Activated naive CD4-positive, alpha-beta T cell treated with anti-CD3 and anti-CD28 coated beads, Interleukin-2, amount 50 U/mL, for 24 hours (primary cell): ENCODE data around the gene SERPINA12.

ENCODE experiments used
- H3K27ac Mint-ChIP-seq: one replicate; pipeline ENCODE4 v1.8.0; 2021; ENCODE audit warnings: mild to moderate bottlenecking, mixed read lengths
- H3K27me3 Mint-ChIP-seq: one replicate; pipeline ENCODE4 v1.8.0; 2021; ENCODE audit warnings: mixed read lengths
- H3K36me3 Mint-ChIP-seq: one replicate; pipeline ENCODE4 v1.8.0; 2021; ENCODE audit warnings: mixed read lengths
- H3K4me1 Mint-ChIP-seq: one replicate; pipeline ENCODE4 v1.8.0; 2021; ENCODE audit warnings: mixed read lengths
- H3K4me3 Mint-ChIP-seq: one replicate; pipeline ENCODE4 v1.8.0; 2021; ENCODE audit warnings: mild to moderate bottlenecking, mixed read lengths
- H3K9me3 Mint-ChIP-seq: one replicate; pipeline ENCODE4 v1.8.0; 2021; ENCODE audit warnings: mixed read lengths

The SERPINA12 gene

DNA sequence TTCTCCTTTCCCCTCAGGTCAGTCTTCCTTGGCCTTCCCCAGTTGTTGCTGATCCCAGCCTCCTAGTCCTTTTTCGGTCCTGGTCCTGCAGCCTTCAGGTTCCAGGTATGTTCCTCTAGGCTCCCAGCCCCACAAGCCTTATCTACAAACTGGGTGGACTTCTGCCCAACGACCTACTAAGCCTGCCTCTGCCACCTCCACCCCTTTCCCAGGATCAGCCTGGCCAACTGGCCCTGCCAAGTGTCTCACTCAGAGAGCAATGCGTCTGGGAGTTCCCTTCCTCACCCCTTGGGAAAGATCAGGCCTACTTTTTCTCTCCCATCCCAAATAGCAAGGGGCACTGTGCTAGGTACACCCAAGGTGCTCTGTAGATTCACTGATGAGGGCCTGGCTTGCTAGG is at the start of gene SERPINA12:
TSS of gene SERPINA12 (minus strand) at position 114 of the 400 bp plus-strand sequence. CDS start 11,072 bp downstream, outside the sequence.
- H3K9me3 Mint-ChIP-seq, result no peaks in the 10 kb centered on the region
- no peaks in the 10 kb centered on the region for H3K4me1 Mint-ChIP-seq
- no peak within 1 kb of the TSS for H3K4me3 Mint-ChIP-seq
- no peaks in the 10 kb centered on the region for H3K36me3 Mint-ChIP-seq
- peaks cover 3% of the 10 kb centered on the region for H3K27me3 Mint-ChIP-seq
- no peak within 1 kb of the TSS for H3K27ac Mint-ChIP-seq

- H3K9me3 Mint-ChIP-seq, result no peaks in the 10 kb centered on the region
- H3K27ac Mint-ChIP-seq, result no peak overlapping the region
Observed at GRCh38 chr14:94558842-94559241, 49.6 kb upstream of the SERPINA12 start.

DNA sequence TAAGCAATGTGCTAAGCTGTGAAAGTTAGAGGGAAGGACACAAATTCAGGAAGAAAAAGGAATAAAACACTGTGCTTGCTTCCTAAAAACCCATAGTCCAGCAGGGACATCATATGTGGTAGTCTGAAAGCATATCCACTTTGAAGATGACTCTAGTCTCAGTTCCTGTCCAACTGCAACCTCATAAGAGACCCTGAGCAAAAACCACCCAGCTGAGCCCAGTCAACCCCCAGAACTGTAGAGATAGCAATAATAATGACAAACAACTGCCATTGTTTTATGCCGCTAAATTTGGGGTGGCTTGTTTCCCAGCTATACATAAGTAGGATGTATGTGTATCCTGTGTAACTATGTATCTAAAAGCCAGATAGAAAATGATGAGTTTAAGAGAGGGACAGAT is 48.1 kb upstream of the SERPINA12 start:
- H3K4me1 Mint-ChIP-seq, result no peaks in the 10 kb centered on the region
- peaks cover 26% of the 10 kb centered on the region for H3K27me3 Mint-ChIP-seq
- H3K4me3 Mint-ChIP-seq, result no peak overlapping the region
- H3K27ac Mint-ChIP-seq, result no peak overlapping the region
- no peaks in the 10 kb centered on the region for H3K9me3 Mint-ChIP-seq
- H3K36me3 Mint-ChIP-seq, result no peaks in the 10 kb centered on the region

More at GRCh38 chr14:94558842-94559241, 49.6 kb upstream of the SERPINA12 start:
- no peaks in the 10 kb centered on the region for H3K36me3 Mint-ChIP-seq
- no peaks in the 10 kb centered on the region for H3K4me1 Mint-ChIP-seq
- H3K27me3 Mint-ChIP-seq, result peaks cover 17% of the 10 kb centered on the region
- no peak overlapping the region for H3K4me3 Mint-ChIP-seq

GRCh38 chr14:94555991-94556390 is 46.7 kb upstream of the SERPINA12 start:
- no peaks in the 10 kb centered on the region for H3K36me3 Mint-ChIP-seq
- no peak overlapping the region for H3K27ac Mint-ChIP-seq
- no peak overlapping the region for H3K4me3 Mint-ChIP-seq
- peaks cover 31% of the 10 kb centered on the region for H3K27me3 Mint-ChIP-seq
- H3K9me3 Mint-ChIP-seq, result no peaks in the 10 kb centered on the region
- no peaks in the 10 kb centered on the region for H3K4me1 Mint-ChIP-seq

- H3K9me3 Mint-ChIP-seq, result no peaks in the 10 kb centered on the region
- no peak overlapping the region for H3K27ac Mint-ChIP-seq
- H3K4me3 Mint-ChIP-seq, result no peak overlapping the region
- H3K27me3 Mint-ChIP-seq, result peaks cover 21% of the 10 kb centered on the region
- H3K4me1 Mint-ChIP-seq, result no peaks in the 10 kb centered on the region
- H3K36me3 Mint-ChIP-seq, result no peaks in the 10 kb centered on the region
Observed at GRCh38 chr14:94550041-94550440, 40.8 kb upstream of the SERPINA12 start.

DNA sequence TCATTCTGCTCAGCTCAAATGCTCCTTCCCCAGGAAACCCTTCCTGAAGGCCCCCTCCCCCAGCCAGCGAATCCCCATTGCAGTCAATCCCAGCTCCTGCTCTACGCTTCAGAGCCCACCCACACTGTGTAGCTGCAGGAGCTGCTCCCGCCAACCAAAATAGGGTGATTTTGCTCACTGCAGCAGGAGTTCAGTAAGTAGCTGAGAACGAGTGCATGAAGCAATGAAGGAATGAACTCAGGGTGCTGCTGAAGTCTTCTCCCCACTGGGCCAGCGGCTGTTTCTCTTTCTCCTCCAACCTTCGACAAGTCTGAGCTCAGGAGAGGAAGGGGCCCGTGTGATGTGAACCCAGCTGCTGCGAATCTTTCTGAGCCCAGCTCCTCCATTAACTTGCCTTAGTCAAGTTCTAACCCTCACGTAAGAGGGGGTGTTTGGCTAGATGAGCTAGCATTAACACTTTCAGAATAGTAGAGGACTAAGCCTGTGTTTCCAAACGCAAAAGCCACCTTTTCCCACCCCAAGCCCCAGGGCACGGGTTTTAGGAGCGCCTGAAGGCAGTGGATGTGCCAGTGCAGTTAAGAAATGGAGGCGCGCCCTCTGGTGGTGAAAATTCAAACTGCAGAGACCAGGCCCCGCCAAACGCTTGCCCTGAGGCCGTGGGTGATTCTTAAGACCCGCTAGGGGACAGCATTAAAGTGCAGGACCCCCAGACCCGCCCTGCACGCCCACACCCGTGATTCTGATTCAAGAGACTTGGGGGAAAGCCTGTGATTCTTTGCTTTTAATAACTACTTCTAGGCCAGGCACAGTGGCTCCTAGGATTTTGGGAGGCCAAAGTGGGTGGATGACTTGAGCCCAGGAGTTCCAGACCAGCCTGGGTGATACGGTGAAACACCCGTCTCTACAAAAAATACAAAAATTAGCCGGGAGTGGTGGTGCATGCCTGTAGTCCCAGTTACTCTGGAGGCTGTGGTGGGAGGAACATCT is 40.0 kb upstream of the SERPINA12 start:
- no peak overlapping the region for H3K4me3 Mint-ChIP-seq
- no peak overlapping the region for H3K27ac Mint-ChIP-seq
- H3K27me3 Mint-ChIP-seq, result peaks cover 17% of the 10 kb centered on the region
- no peaks in the 10 kb centered on the region for H3K4me1 Mint-ChIP-seq
- H3K9me3 Mint-ChIP-seq, result no peaks in the 10 kb centered on the region
- H3K36me3 Mint-ChIP-seq, result no peaks in the 10 kb centered on the region

DNA sequence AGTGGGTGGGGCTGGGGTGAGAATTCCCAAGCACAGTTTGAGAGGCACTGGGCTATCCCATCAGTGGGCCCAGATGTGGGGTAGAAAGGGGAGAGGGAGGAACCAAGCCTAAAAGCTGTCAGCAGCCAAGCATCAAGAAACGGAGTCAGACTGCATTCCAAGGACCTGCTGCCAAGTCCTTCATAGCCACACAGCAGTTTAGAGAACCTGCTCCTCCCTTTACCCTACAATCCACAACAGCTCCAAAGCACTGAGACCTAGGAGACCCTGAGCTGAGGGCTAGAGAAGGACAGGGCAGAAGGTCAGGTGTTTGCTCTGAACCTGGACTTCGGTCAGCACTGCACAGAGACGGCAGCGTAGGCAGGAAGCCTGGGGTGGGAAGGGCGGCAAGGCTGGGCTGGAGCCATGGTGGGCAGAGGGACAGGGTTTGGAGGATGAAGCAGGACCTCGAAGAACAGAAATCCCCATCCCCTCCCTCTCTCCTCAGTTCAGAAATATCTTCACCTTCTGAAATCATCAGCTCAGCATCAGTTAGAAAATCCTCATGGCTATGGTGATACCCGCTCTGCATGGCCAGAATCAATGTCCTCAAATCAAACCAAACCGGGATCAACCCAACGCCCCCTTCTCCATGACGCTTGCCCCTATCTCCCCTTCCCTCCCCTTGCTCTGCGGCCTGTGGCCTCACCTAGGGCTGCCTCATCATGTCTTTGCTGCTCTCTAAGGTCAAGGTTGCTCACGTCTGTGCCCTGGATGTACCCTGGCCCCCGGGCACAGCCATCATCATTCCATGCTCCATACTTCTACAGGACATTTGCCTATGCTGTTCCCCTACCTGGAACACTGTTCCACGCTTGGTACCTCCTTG is 39.1 kb upstream of the SERPINA12 start:
- H3K9me3 Mint-ChIP-seq, result no peaks in the 10 kb centered on the region
- H3K4me3 Mint-ChIP-seq, result no peak overlapping the region
- no peaks in the 10 kb centered on the region for H3K4me1 Mint-ChIP-seq
- no peaks in the 10 kb centered on the region for H3K36me3 Mint-ChIP-seq
- H3K27ac Mint-ChIP-seq, result no peak overlapping the region
- peaks cover 16% of the 10 kb centered on the region for H3K27me3 Mint-ChIP-seq

- Mint-ChIP-seq H3K36me3 (no peaks in the 10 kb centered on the region), H3K27me3 (peaks cover 12% of the 10 kb centered on the region), H3K27ac (no peak overlapping the region), H3K4me1 (no peaks in the 10 kb centered on the region), H3K9me3 (no peaks in the 10 kb centered on the region), H3K4me3 (no peak overlapping the region)
Observed at GRCh38 chr14:94547726-94548125, 38.5 kb upstream of the SERPINA12 start.

DNA sequence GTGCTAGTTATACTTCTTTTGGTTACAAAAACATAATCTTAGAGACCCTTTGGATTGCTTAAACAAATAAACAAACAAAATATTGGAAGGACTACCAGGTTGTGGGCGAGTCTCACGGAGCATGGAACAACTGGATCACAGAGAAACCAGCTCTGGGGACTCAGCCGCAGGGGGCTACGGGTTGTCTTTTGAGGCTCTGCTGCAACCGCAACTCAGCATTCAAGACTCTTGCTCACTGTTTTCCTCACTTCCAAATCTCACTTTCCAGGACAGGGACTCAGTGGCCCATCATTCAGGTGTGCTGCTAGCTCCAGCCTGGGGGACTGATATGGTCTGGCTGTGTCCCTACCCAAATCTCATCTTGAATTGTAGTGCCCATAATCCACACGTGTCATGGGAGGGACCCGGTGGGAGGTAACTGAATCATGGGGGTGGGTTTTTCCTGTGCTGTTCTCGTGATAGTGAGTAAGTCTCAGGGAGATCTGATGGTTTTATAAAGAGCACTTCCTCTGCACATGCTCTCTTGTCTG is 37.9 kb upstream of the SERPINA12 start:
- H3K4me1 Mint-ChIP-seq, result no peaks in the 10 kb centered on the region
- peaks cover 7% of the 10 kb centered on the region for H3K27me3 Mint-ChIP-seq
- no peak overlapping the region for H3K4me3 Mint-ChIP-seq
- H3K9me3 Mint-ChIP-seq, result no peaks in the 10 kb centered on the region
- no peaks in the 10 kb centered on the region for H3K36me3 Mint-ChIP-seq
- no peak overlapping the region for H3K27ac Mint-ChIP-seq

DNA sequence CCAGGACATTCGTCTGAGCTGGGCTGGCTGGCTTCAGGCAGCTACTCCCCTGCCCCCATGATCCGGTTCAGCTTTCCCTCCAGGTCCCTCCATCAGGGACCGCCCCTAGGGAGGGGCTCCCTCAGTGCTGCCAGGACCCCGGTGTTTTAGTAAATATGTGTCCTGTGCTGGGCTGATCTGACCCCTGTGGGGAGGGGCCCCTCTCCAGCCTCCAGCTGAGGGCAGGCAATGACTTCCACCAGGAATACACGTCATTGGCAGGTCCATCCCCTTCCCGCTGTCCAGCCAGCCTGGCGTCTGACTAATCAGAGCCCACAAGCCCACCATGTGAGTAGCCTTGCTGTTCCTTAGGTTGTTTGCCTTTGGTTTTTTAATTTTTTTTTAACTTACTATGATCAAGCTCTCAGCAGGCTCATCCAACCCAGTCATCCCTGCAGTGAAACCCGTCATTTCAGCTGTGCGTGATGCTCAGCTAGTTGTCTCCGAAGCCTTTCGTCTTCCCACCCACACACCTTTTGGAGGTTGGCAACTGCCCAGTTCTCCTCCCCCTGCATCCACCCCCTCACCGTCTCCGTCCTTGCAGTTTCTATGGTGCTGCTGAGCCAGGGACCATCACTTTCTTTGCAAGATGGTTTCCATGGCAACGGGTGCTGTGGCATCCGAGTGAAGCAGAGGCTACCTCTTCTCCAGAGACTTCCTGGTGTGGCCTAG is 36.0 kb upstream of the SERPINA12 start:
- Mint-ChIP-seq H3K4me3 (no peak overlapping the region), H3K36me3 (no peaks in the 10 kb centered on the region), H3K27ac (no peak overlapping the region), H3K4me1 (no peaks in the 10 kb centered on the region), H3K27me3 (no peaks in the 10 kb centered on the region), H3K9me3 (no peaks in the 10 kb centered on the region)

GRCh38 chr14:94544726-94545125 is 35.5 kb upstream of the SERPINA12 start:
- H3K9me3 Mint-ChIP-seq, result no peaks in the 10 kb centered on the region
- H3K27me3 Mint-ChIP-seq, result no peaks in the 10 kb centered on the region
- no peaks in the 10 kb centered on the region for H3K4me1 Mint-ChIP-seq
- no peaks in the 10 kb centered on the region for H3K36me3 Mint-ChIP-seq
- no peak overlapping the region for H3K27ac Mint-ChIP-seq
- no peak overlapping the region for H3K4me3 Mint-ChIP-seq

GRCh38 chr14:94543449-94544124 is 34.3 kb upstream of the SERPINA12 start:
- no peaks in the 10 kb centered on the region for H3K27me3 Mint-ChIP-seq
- H3K36me3 Mint-ChIP-seq, result no peaks in the 10 kb centered on the region
- H3K4me3 Mint-ChIP-seq, result no peak overlapping the region
- H3K9me3 Mint-ChIP-seq, result no peaks in the 10 kb centered on the region
- H3K4me1 Mint-ChIP-seq, result no peaks in the 10 kb centered on the region
- H3K27ac Mint-ChIP-seq, result no peak overlapping the region

- no peaks in the 10 kb centered on the region for H3K9me3 Mint-ChIP-seq
- H3K36me3 Mint-ChIP-seq, result no peaks in the 10 kb centered on the region
- no peak overlapping the region for H3K27ac Mint-ChIP-seq
- no peaks in the 10 kb centered on the region for H3K4me1 Mint-ChIP-seq
- H3K27me3 Mint-ChIP-seq, result no peaks in the 10 kb centered on the region
- no peak overlapping the region for H3K4me3 Mint-ChIP-seq
Observed at GRCh38 chr14:94542811-94543440, 33.7 kb upstream of the SERPINA12 start.

GRCh38 chr14:94542111-94542810 is 33.0 kb upstream of the SERPINA12 start:
- no peaks in the 10 kb centered on the region for H3K4me1 Mint-ChIP-seq

More at GRCh38 chr14:94542111-94542810, 33.0 kb upstream of the SERPINA12 start:
- Mint-ChIP-seq H3K9me3 (no peaks in the 10 kb centered on the region), H3K36me3 (no peaks in the 10 kb centered on the region), H3K27ac (no peak overlapping the region), H3K4me3 (no peak overlapping the region), H3K27me3 (no peaks in the 10 kb centered on the region)
